Liver (tissue), 9 donors: Measurements from ENCODE around the gene STIM1. TPM values are rescaled to one million over a fixed set of nuclear protein-coding genes. Genes with fewer than 3 reads are reported as not detected.
A peak's percentile ranks its signal among the peaks of the same experiment; 100 is the strongest.

Experiments
- DNase-seq: peaks from one replicate; pipeline ENCODE4 v3.0.0-alpha.2; 2017; ENCODE audit warnings: low spot score
- H3K27ac ChIP-seq, 2 donors: one replicate each; pipeline ENCODE4 v1.7.0; 2013; ENCODE audit warnings: inconsistent platforms in 2 of 2, low read length in 2 of 2, control low read depth in 1 of 2, low read depth in 1 of 2, mild to moderate bottlenecking in 1 of 2
- H3K27me3 ChIP-seq, 4 donors: one replicate each; pipeline versions ENCODE4 v1.6.1 to v1.7.0; 2013; ENCODE audit warnings: low read length in 3 of 4, inconsistent platforms in 1 of 4, mild to moderate bottlenecking in 1 of 4, moderate library complexity in 1 of 4; ENCODE audit not compliant: control insufficient read depth in 4 of 4, insufficient read depth in 4 of 4
- H3K36me3 ChIP-seq, 4 donors: one replicate each; pipeline versions ENCODE4 v1.6.1 to v1.7.0; 2013; ENCODE audit warnings: low read length in 3 of 4, mild to moderate bottlenecking in 3 of 4, low read depth in 1 of 4, moderate library complexity in 1 of 4; ENCODE audit not compliant: control insufficient read depth in 4 of 4, insufficient read depth in 3 of 4
- H3K4me1 ChIP-seq, 4 donors: one replicate each; pipeline versions ENCODE4 v1.6.1 to v1.7.0; 2013; ENCODE audit warnings: low read length in 3 of 4, mild to moderate bottlenecking in 3 of 4, moderate library complexity in 1 of 4; ENCODE audit not compliant: control insufficient read depth in 4 of 4, insufficient read depth in 4 of 4
- H3K4me3 ChIP-seq, 3 donors: one replicate each; pipeline versions ENCODE4 v1.6.1 to v1.7.0; 2013; ENCODE audit warnings: low read length in 3 of 3, control low read depth in 1 of 3, low read depth in 1 of 3, mild to moderate bottlenecking in 1 of 3
- H3K9ac ChIP-seq, 2 donors: one replicate each; pipeline ENCODE4 v1.7.0; 2013; ENCODE audit warnings: low read length in 2 of 2, mild to moderate bottlenecking in 2 of 2, moderate library complexity in 2 of 2, control low read depth in 1 of 2, low read depth in 1 of 2
- H3K9me3 ChIP-seq, 4 donors: one replicate each; pipeline versions ENCODE4 v1.6.1 to v1.7.0; 2013; ENCODE audit warnings: low read length in 3 of 4; ENCODE audit not compliant: control insufficient read depth in 4 of 4
- EGR1 ChIP-seq, 2 donors: IDR thresholded peaks; 2 replicates each; pipeline ENCODE4 v1.6.1; 2016 to 2018; ENCODE audit warnings: antibody characterized with exemption in 2 of 2, low read depth in 2 of 2
- FOXA1 ChIP-seq: IDR thresholded peaks from 2 replicates; pipeline ENCODE4 v1.6.1; 2016; ENCODE audit warnings: antibody characterized with exemption
- FOXA2 ChIP-seq: IDR thresholded peaks from 2 replicates; pipeline ENCODE4 v1.6.1; 2016; ENCODE audit warnings: antibody characterized with exemption
- GABPA ChIP-seq, 2 donors: IDR thresholded peaks in 1 of 2; conservative IDR thresholded peaks in 1 of 2; 2 replicates each; pipeline ENCODE4 v1.6.1; 2016; ENCODE audit warnings: antibody characterized with exemption in 2 of 2, mild to moderate bottlenecking in 1 of 2, moderate library complexity in 1 of 2
- HNF4A ChIP-seq, 2 donors: conservative IDR thresholded peaks; 2 replicates each; pipeline ENCODE4 v1.6.1; 2016; ENCODE audit warnings: antibody characterized with exemption in 2 of 2, mild to moderate bottlenecking in 2 of 2
- HNF4G ChIP-seq: IDR thresholded peaks from 2 replicates; pipeline ENCODE4 v1.6.1; 2016; ENCODE audit warnings: antibody characterized with exemption
- MAX ChIP-seq: IDR thresholded peaks from 2 replicates; pipeline ENCODE4 v1.6.1; 2016; ENCODE audit warnings: antibody characterized with exemption
- NR2F2 ChIP-seq: IDR thresholded peaks from 2 replicates; pipeline ENCODE4 v1.6.1; 2016; ENCODE audit warnings: antibody characterized with exemption
- RAD21 ChIP-seq, 2 donors: IDR thresholded peaks; 2 replicates each; pipeline ENCODE4 v1.6.1; 2016; ENCODE audit warnings: antibody characterized with exemption in 2 of 2, mild to moderate bottlenecking in 2 of 2
- REST ChIP-seq: IDR thresholded peaks from 2 replicates; pipeline ENCODE4 v1.6.1; 2016; ENCODE audit warnings: antibody characterized with exemption, mild to moderate bottlenecking
- RXRA ChIP-seq, 2 donors: IDR thresholded peaks; 2 replicates each; pipeline ENCODE4 v1.6.1; 2017 to 2018; ENCODE audit warnings: antibody characterized with exemption in 2 of 2, mild to moderate bottlenecking in 1 of 2
- SP1 ChIP-seq: IDR thresholded peaks from 2 replicates; pipeline ENCODE4 v1.6.1; 2018; ENCODE audit warnings: antibody characterized with exemption, mild to moderate bottlenecking
- TAF1 ChIP-seq: conservative IDR thresholded peaks from 2 replicates; pipeline ENCODE4 v1.6.1; 2016; ENCODE audit warnings: antibody characterized with exemption, mild to moderate bottlenecking
- YY1 ChIP-seq: IDR thresholded peaks from 2 replicates; pipeline ENCODE4 v1.6.1; 2016; ENCODE audit warnings: antibody characterized with exemption, mild to moderate bottlenecking
- ZBTB33 ChIP-seq: IDR thresholded peaks from 2 replicates; pipeline ENCODE4 v1.6.1; 2016; ENCODE audit warnings: antibody characterized with exemption
- WGBS: extraction: QIAGEN DNeasy Blood & Tissue Kit; methylation state at CpG from one replicate; pipeline ENCODE4 v1.1.7; 2013; 5-methylcytosine and 5-hydroxymethylcytosine counted together
- polyA plus RNA-seq, 2 donors: library from polyadenylated mRNA; stranded (reverse) in 1 of 2; unstranded in 1 of 2; fragments of 200-250 nt in 1 of 2; fragments of >200 nt in 1 of 2; fragmentation: Nextera tagmentation in 1 of 2; extraction: Ambion mirVana in 1 of 2; gene quantifications; one replicate each; pipeline versions ENCODE4 v1.2.1 to v1.2.3, GENCODE V29; 2013 to 2015
- total RNA-seq, 2 donors: library from RNA; depleted of rRNA; stranded (reverse); fragments of >200 nt; gene quantifications; one replicate each; pipeline ENCODE4 v1.2.3, GENCODE V29; 2014
- TF ChIP-seq, protein P1 (sequence below): fragments of 150-350 bp; IDR thresholded peaks from 2 replicates; pipeline ENCODE4 v1.5.1; 2017; ENCODE audit warnings: improper control_type of control experiment, low read depth, low read length; ENCODE audit not compliant: missing input control
- TF ChIP-seq, protein P2 (sequence below): IDR thresholded peaks from 2 replicates; pipeline ENCODE4 v1.6.1; 2016; ENCODE audit warnings: antibody characterized with exemption
- donor health status: healthy.
- donor health status: healthy.
- donor health status: healthy.
- donor health status: healthy.
- donor health status: healthy.

STIM1 gene
- total and polyA plus RNA-seq, 4 donors = 19.7 to 42.9 (median 25.1) TPM

- Histone ChIP-seq H3K27ac (peak overlapping the region in 1 of 2 donors; percentile 63), H3K36me3 (no peaks in the 10 kb centered on the region), H3K4me1 (peaks cover 2 to 21% (median 10%) of the 10 kb centered on the region in 4 donors), H3K9ac (no peak overlapping the region), H3K9me3 (no peaks in the 10 kb centered on the region), H3K27me3 (no peaks in the 10 kb centered on the region), H3K4me3 (no peak overlapping the region)
- WGBS = 84% methylated on average over 4 of the region's 4 CpGs
- TF ChIP-seq TAF1 (no peak), HNF4A (conservative IDR thresholded peaks at IDR 0.05) (no peak), HNF4G (no peak), MAX (no peak), RXRA (IDR thresholded peaks at IDR 0.05) (no peak), REST (no peak), EGR1 (IDR thresholded peaks at IDR 0.05; ENCODE audit: low read depth in 2 of 2) (no peak), FOXA2 (no peak), NR2F2 (no peak), FOXA1 (no peak), GABPA (IDR thresholded peaks at IDR 0.05 in 1 of 2, conservative IDR thresholded peaks at IDR 0.05 in 1 of 2) (no peak), SP1 (no peak)
- TF ChIP-seq, protein P1, sequence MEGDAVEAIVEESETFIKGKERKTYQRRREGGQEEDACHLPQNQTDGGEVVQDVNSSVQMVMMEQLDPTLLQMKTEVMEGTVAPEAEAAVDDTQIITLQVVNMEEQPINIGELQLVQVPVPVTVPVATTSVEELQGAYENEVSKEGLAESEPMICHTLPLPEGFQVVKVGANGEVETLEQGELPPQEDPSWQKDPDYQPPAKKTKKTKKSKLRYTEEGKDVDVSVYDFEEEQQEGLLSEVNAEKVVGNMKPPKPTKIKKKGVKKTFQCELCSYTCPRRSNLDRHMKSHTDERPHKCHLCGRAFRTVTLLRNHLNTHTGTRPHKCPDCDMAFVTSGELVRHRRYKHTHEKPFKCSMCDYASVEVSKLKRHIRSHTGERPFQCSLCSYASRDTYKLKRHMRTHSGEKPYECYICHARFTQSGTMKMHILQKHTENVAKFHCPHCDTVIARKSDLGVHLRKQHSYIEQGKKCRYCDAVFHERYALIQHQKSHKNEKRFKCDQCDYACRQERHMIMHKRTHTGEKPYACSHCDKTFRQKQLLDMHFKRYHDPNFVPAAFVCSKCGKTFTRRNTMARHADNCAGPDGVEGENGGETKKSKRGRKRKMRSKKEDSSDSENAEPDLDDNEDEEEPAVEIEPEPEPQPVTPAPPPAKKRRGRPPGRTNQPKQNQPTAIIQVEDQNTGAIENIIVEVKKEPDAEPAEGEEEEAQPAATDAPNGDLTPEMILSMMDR = no peak
- TF ChIP-seq, protein P2, sequence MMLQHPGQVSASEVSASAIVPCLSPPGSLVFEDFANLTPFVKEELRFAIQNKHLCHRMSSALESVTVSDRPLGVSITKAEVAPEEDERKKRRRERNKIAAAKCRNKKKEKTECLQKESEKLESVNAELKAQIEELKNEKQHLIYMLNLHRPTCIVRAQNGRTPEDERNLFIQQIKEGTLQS = no peak
- DNase-seq = no peak
Observed at GRCh38 chr11:3835751-3836150, 19.7 kb upstream of the STIM1 start.

- peak overlapping the region; percentile 73 to 94 for H3K27ac ChIP-seq
- H3K4me3 ChIP-seq = no peak overlapping the region
- no peaks in the 10 kb centered on the region for H3K27me3 ChIP-seq
- WGBS = 77% methylated on average over 5 of the region's 5 CpGs
- H3K9ac ChIP-seq = peak overlapping the region in 1 of 2 donors; percentile 16
- H3K4me1 ChIP-seq = peaks cover 0 to 24% (median 10%) of the 10 kb centered on the region in 4 donors
- H3K36me3 ChIP-seq = no peaks in the 10 kb centered on the region
- no peaks in the 10 kb centered on the region for H3K9me3 ChIP-seq
- TF ChIP-seq ZBTB33 (no peak), FOXA1 (no peak), RAD21 (IDR thresholded peaks at IDR 0.05) (no peak), EGR1 (IDR thresholded peaks at IDR 0.05; ENCODE audit: low read depth in 2 of 2) (no peak), HNF4G (no peak), YY1 (no peak), NR2F2 (no peak), HNF4A (conservative IDR thresholded peaks at IDR 0.05) (no peak), TAF1 (no peak), SP1 (no peak), GABPA (IDR thresholded peaks at IDR 0.05 in 1 of 2, conservative IDR thresholded peaks at IDR 0.05 in 1 of 2) (no peak), REST (no peak)
- TF ChIP-seq, protein P1 = no peak
- no peak for DNase-seq
Observed at GRCh38 chr11:3836903-3837302, 18.6 kb upstream of the STIM1 start.
